ENCODE data around the gene DNAH3.
"Not testable (repeated sequence)": the region's sequence is repeated elsewhere in the genome, so short reads cannot be mapped to it uniquely, and the experiment has no call there.

Gene DNAH3

GRCh38 chr16:21120976-21121520 is 29.6 kb downstream of the DNAH3 start:
- DNase-seq = no peak

GRCh38 chr16:21117567-21117966 is 33.1 kb downstream of the DNAH3 start:
- DNase-seq = no peak

GRCh38 chr16:21116148-21116693 is 34.4 kb downstream of the DNAH3 start:
- no peak for DNase-seq

GRCh38 chr16:21115551-21115950 is 35.1 kb downstream of the DNAH3 start:
- not testable (repeated sequence) for DNase-seq

- no peak for DNase-seq
Observed at GRCh38 chr16:21103941-21104860, 46.4 kb downstream of the DNAH3 start.

GRCh38 chr16:21101631-21102420 is 48.8 kb downstream of the DNAH3 start:
- no peak for DNase-seq

- no peak for DNase-seq
Observed at GRCh38 chr16:21100447-21100846, 50.2 kb downstream of the DNAH3 start.

GRCh38 chr16:21097151-21097550 is 53.5 kb downstream of the DNAH3 start:
- DNase-seq = no peak

GRCh38 chr16:21094719-21095118 is 55.9 kb downstream of the DNAH3 start:
- not testable (repeated sequence) for DNase-seq

- DNase-seq = no peak
Observed at GRCh38 chr16:21092951-21093350, 57.7 kb downstream of the DNAH3 start.

- no peak for DNase-seq
Observed at GRCh38 chr16:21088646-21089538, 61.8 kb downstream of the DNAH3 start.

- no peak for DNase-seq
Observed at GRCh38 chr16:21088143-21088542, 62.5 kb downstream of the DNAH3 start.

GRCh38 chr16:21084631-21085225 is 65.9 kb downstream of the DNAH3 start:
- DNase-seq = no peak

- DNase-seq = peak; percentile 15
Observed at GRCh38 chr16:21083729-21084268, 66.8 kb downstream of the DNAH3 start.

- no peak for DNase-seq
Observed at GRCh38 chr16:21081329-21081728, 69.3 kb downstream of the DNAH3 start.

GRCh38 chr16:21078563-21078962 is 72.1 kb downstream of the DNAH3 start:
- no peak for DNase-seq

- no peak for DNase-seq
Observed at GRCh38 chr16:21076186-21076883, 74.3 kb downstream of the DNAH3 start.

GRCh38 chr16:21075252-21075651 is 75.4 kb downstream of the DNAH3 start:
- no peak for DNase-seq

- DNase-seq = no peak
Observed at GRCh38 chr16:21072976-21073375, 77.7 kb downstream of the DNAH3 start.

GRCh38 chr16:21071741-21072140 is 78.9 kb downstream of the DNAH3 start:
- DNase-seq = no peak

- DNase-seq = no peak
Observed at GRCh38 chr16:21070564-21070963, 80.1 kb downstream of the DNAH3 start.

Measured in activated CD4-positive, alpha-beta T cell treated with anti-CD3 and anti-CD28 coated beads for 1 hour (primary cell).